Astrocyte (in vitro differentiated cells and primary cell): ENCODE results near the gene CIAPIN1. TPM values are rescaled to one million over a fixed set of nuclear protein-coding genes. Genes with fewer than 3 reads are reported as not detected.
A peak's percentile ranks its signal among the peaks of the same experiment; 100 is the strongest.

Experiments used
- DNase-seq: peaks from one replicate; pipeline ENCODE4 v3.0.0-alpha.2; 2010; ENCODE audit warnings: low read depth
- FAIRE-seq: peaks from 2 replicates; lab custom pipeline; 2011; peaks lifted over from hg19 to GRCh38; lab: Jason Lieb, UNC
- H2AFZ ChIP-seq: 2 replicates; pipeline ENCODE4 v1.6.0; 2012; ENCODE audit warnings: low read depth, low read length, inconsistent platforms
- H3K27ac ChIP-seq: 2 replicates; pipeline ENCODE4 v1.5.1; 2011; ENCODE audit warnings: low read depth, low read length, inconsistent platforms
- H3K27me3 ChIP-seq: 2 replicates; pipeline ENCODE4 v1.6.0; 2011; ENCODE audit warnings: low read length, inconsistent platforms; ENCODE audit not compliant: insufficient read depth
- H3K36me3 ChIP-seq: 2 replicates; pipeline ENCODE4 v1.5.1; 2011; ENCODE audit warnings: low read length, inconsistent platforms; ENCODE audit not compliant: insufficient read depth
- H3K4me1 ChIP-seq: 2 replicates; pipeline ENCODE4 v1.5.1; 2011; ENCODE audit warnings: low read length, inconsistent platforms; ENCODE audit not compliant: insufficient read depth
- H3K4me2 ChIP-seq: 2 replicates; pipeline ENCODE4 v1.6.0; 2012; ENCODE audit warnings: low read length, inconsistent platforms
- H3K4me3 ChIP-seq: 2 replicates; pipeline ENCODE4 v1.5.1; 2011; ENCODE audit warnings: low read depth, mild to moderate bottlenecking, low read length, inconsistent platforms; ENCODE audit not compliant: insufficient read depth
- H3K79me2 ChIP-seq: 2 replicates; pipeline ENCODE4 v1.6.0; 2012; ENCODE audit warnings: mild to moderate bottlenecking, low read length, inconsistent platforms; ENCODE audit not compliant: insufficient read depth
- H3K9ac ChIP-seq: 2 replicates; pipeline ENCODE4 v1.6.0; 2012; ENCODE audit warnings: mild to moderate bottlenecking, low read length, inconsistent platforms
- H3K9me3 ChIP-seq: 2 replicates; pipeline ENCODE4 v1.5.1; 2012; ENCODE audit warnings: low read depth, mild to moderate bottlenecking, low read length, inconsistent platforms; ENCODE audit not compliant: insufficient read depth
- H4K20me1 ChIP-seq: 2 replicates; pipeline ENCODE4 v1.6.0; 2012; ENCODE audit warnings: low read length, inconsistent platforms; ENCODE audit not compliant: insufficient read depth
- H3K27ac Mint-ChIP-seq: one replicate; pipeline ENCODE4 v1.8.0; 2021; ENCODE audit warnings: mild to moderate bottlenecking, mixed read lengths; ENCODE audit not compliant: unreplicated experiment
- H3K27me3 Mint-ChIP-seq: one replicate; pipeline ENCODE4 v1.8.0; 2021; ENCODE audit warnings: low read depth, mixed read lengths; ENCODE audit not compliant: unreplicated experiment
- H3K36me3 Mint-ChIP-seq: one replicate; pipeline ENCODE4 v1.8.0; 2021; ENCODE audit warnings: low read depth, mixed read lengths; ENCODE audit not compliant: unreplicated experiment
- H3K4me1 Mint-ChIP-seq: one replicate; pipeline ENCODE4 v1.8.0; 2021; ENCODE audit warnings: low read depth, mixed read lengths; ENCODE audit not compliant: unreplicated experiment
- H3K4me3 Mint-ChIP-seq: one replicate; pipeline ENCODE4 v1.8.0; 2021; ENCODE audit warnings: mild to moderate bottlenecking, moderate library complexity, mixed read lengths; ENCODE audit not compliant: unreplicated experiment
- H3K9me3 Mint-ChIP-seq: one replicate; pipeline ENCODE4 v1.8.0; 2021; ENCODE audit warnings: mild to moderate bottlenecking, mixed read lengths; ENCODE audit not compliant: unreplicated experiment
- CTCF ChIP-seq: IDR thresholded peaks from 2 replicates; pipeline ENCODE4 v1.5.1; 2011; ENCODE audit warnings: low read depth, mild to moderate bottlenecking, inconsistent platforms, low read length, moderate library complexity; ENCODE audit not compliant: insufficient read depth
- EZH2 ChIP-seq: IDR thresholded peaks from 2 replicates; pipeline ENCODE4 v1.6.1; 2012; ENCODE audit warnings: mild to moderate bottlenecking, low read length, inconsistent platforms; ENCODE audit not compliant: insufficient read depth
- total RNA-seq: library from RNA; stranded (reverse); gene quantifications from 2 replicates; pipeline ENCODE4 v1.2.1, GENCODE V29; 2021

Gene CIAPIN1
- total RNA-seq, 1 donor from 2014 or later: 68.9 TPM

- H3K9me3 ChIP-seq: no peaks in the 10 kb centered on the region
- H3K79me2 ChIP-seq: peaks cover 18% of the 10 kb centered on the region
- no peak overlapping the region for H3K27ac ChIP-seq
- Mint-ChIP-seq H3K27me3 (no peaks in the 10 kb centered on the region), H3K4me3 (no peak overlapping the region), H3K27ac (no peak overlapping the region), H3K36me3 (peaks cover 24% of the 10 kb centered on the region), H3K9me3 (no peaks in the 10 kb centered on the region), H3K4me1 (peaks cover 10% of the 10 kb centered on the region)
- H3K27me3 ChIP-seq: no peaks in the 10 kb centered on the region
- H3K36me3 ChIP-seq: peaks cover 51% of the 10 kb centered on the region
- H2AFZ ChIP-seq: no peak overlapping the region
- H3K4me2 ChIP-seq: no peak overlapping the region
- H3K9ac ChIP-seq: no peak overlapping the region
- H3K4me1 ChIP-seq: no peaks in the 10 kb centered on the region
- FAIRE-seq: no peak
- no peak overlapping the region for H3K4me3 ChIP-seq
- DNase-seq: no peak
- TF ChIP-seq EZH2: no peak
- no peak for TF ChIP-seq CTCF
- peaks cover 66% of the 10 kb centered on the region for H4K20me1 ChIP-seq
Observed at GRCh38 chr16:57469046-57469445, 21.9 kb upstream of the CIAPIN1 start.

- no peak overlapping the region for H3K4me3 Mint-ChIP-seq
- peaks cover 47% of the 10 kb centered on the region for H3K36me3 ChIP-seq
- peaks cover 27% of the 10 kb centered on the region for H3K36me3 Mint-ChIP-seq
- no peaks in the 10 kb centered on the region for H3K9me3 ChIP-seq
- peaks cover 25% of the 10 kb centered on the region for H3K79me2 ChIP-seq
- TF ChIP-seq CTCF (no peak), EZH2 (no peak)
- no peak overlapping the region for H3K4me2 ChIP-seq
- no peaks in the 10 kb centered on the region for H3K27me3 Mint-ChIP-seq
- no peaks in the 10 kb centered on the region for H3K27me3 ChIP-seq
- peaks cover 1% of the 10 kb centered on the region for H3K4me1 ChIP-seq
- FAIRE-seq (no peak), DNase-seq (no peak)
- no peak overlapping the region for H3K4me3 ChIP-seq
- no peak overlapping the region for H3K9ac ChIP-seq
- H4K20me1 ChIP-seq: peaks cover 72% of the 10 kb centered on the region
- H3K27ac ChIP-seq: no peak overlapping the region
- H2AFZ ChIP-seq: no peak overlapping the region
- no peak overlapping the region for H3K27ac Mint-ChIP-seq
- H3K4me1 Mint-ChIP-seq: peaks cover 13% of the 10 kb centered on the region
- H3K9me3 Mint-ChIP-seq: no peaks in the 10 kb centered on the region
Observed at GRCh38 chr16:57468346-57468745, 21.2 kb upstream of the CIAPIN1 start.

- Mint-ChIP-seq H3K27me3 (no peaks in the 10 kb centered on the region), H3K4me1 (peaks cover 9% of the 10 kb centered on the region), H3K9me3 (no peaks in the 10 kb centered on the region), H3K36me3 (peaks cover 23% of the 10 kb centered on the region), H3K27ac (no peak overlapping the region), H3K4me3 (peak overlapping the region; percentile 1)
- peaks cover 26% of the 10 kb centered on the region for H3K36me3 ChIP-seq
- no peaks in the 10 kb centered on the region for H3K9me3 ChIP-seq
- H3K27me3 ChIP-seq: no peaks in the 10 kb centered on the region
- H4K20me1 ChIP-seq: peaks cover 50% of the 10 kb centered on the region
- no peak overlapping the region for H3K4me3 ChIP-seq
- DNase-seq (no peak), FAIRE-seq (no peak)
- no peak overlapping the region for H2AFZ ChIP-seq
- H3K79me2 ChIP-seq: peaks cover 37% of the 10 kb centered on the region
- no peak overlapping the region for H3K4me2 ChIP-seq
- peak overlapping the region; percentile 22 for H3K9ac ChIP-seq
- H3K4me1 ChIP-seq: peaks cover 3% of the 10 kb centered on the region
- H3K27ac ChIP-seq: no peak overlapping the region
- TF ChIP-seq EZH2 (no peak), CTCF (no peak)
Observed at GRCh38 chr16:57464523-57464922, 17.3 kb upstream of the CIAPIN1 start.
